Effector memory CD8-positive, alpha-beta T cell (primary cell): ENCODE data around the gene EYS.

ENCODE experiments used
- ATAC-seq: fragments of 150-1000 bp; cut with Tn5 transposase; replicated peaks from 2 replicates; pipeline ENCODE4 v1.10.0; 2021; ENCODE audit warnings: mild to moderate bottlenecking, moderate library complexity
- DNase-seq, 3 experiments: peaks; one replicate each; pipeline ENCODE4 v3.0.0; 2021
- H3K27ac Mint-ChIP-seq, 2 donors: one replicate each; pipeline ENCODE4 v1.8.0; 2022; ENCODE audit warnings: mild to moderate bottlenecking in 2 of 2, mixed read lengths in 2 of 2, moderate library complexity in 2 of 2
- H3K27me3 Mint-ChIP-seq, 2 donors: one replicate each; pipeline ENCODE4 v1.8.0; 2022; ENCODE audit warnings: mixed read lengths in 2 of 2
- H3K36me3 Mint-ChIP-seq: one replicate; pipeline ENCODE4 v1.8.0; 2022; ENCODE audit warnings: mild to moderate bottlenecking, moderate library complexity, mixed read lengths; ENCODE audit not compliant: insufficient read depth
- H3K4me1 Mint-ChIP-seq, 2 donors: one replicate each; pipeline ENCODE4 v1.8.0; 2022; ENCODE audit warnings: low read depth in 2 of 2, mixed read lengths in 2 of 2
- H3K4me3 Mint-ChIP-seq, 2 donors: one replicate each; pipeline ENCODE4 v1.8.0; 2022; ENCODE audit warnings: mild to moderate bottlenecking in 2 of 2, mixed read lengths in 2 of 2, moderate library complexity in 2 of 2
- H3K9me3 Mint-ChIP-seq, 2 donors: one replicate each; pipeline ENCODE4 v1.8.0; 2022; ENCODE audit warnings: mixed read lengths in 2 of 2

EYS gene

GRCh38 chr6:64288351-64288750 lies 1418.7 kb downstream of the EYS start:
- H3K27me3 Mint-ChIP-seq: no peaks in the 10 kb centered on the region
- peaks cover 2 to 34% of the 10 kb centered on the region in 2 donors for H3K9me3 Mint-ChIP-seq
- H3K4me3 Mint-ChIP-seq: no peak overlapping the region
- no peaks in the 10 kb centered on the region for H3K36me3 Mint-ChIP-seq
- no peaks in the 10 kb centered on the region for H3K4me1 Mint-ChIP-seq
- no peak for DNase-seq
- H3K27ac Mint-ChIP-seq: no peak overlapping the region
- ATAC-seq: no peak

GRCh38 chr6:64281167-64281566 lies 1425.9 kb downstream of the EYS start:
- H3K9me3 Mint-ChIP-seq: peaks cover 4 to 21% of the 10 kb centered on the region in 2 donors
- no peaks in the 10 kb centered on the region for H3K4me1 Mint-ChIP-seq
- H3K27me3 Mint-ChIP-seq: no peaks in the 10 kb centered on the region
- no peak for ATAC-seq
- H3K4me3 Mint-ChIP-seq: no peak overlapping the region
- no peak overlapping the region for H3K27ac Mint-ChIP-seq
- H3K36me3 Mint-ChIP-seq: no peaks in the 10 kb centered on the region
- no peak for DNase-seq

GRCh38 chr6:64280569-64280968 lies 1426.5 kb downstream of the EYS start:
- no peaks in the 10 kb centered on the region for H3K4me1 Mint-ChIP-seq
- no peak overlapping the region for H3K4me3 Mint-ChIP-seq
- ATAC-seq: no peak

GRCh38 chr6:64270083-64270482 lies 1436.9 kb downstream of the EYS start:
- Mint-ChIP-seq H3K9me3 (peaks cover 0 to 5% of the 10 kb centered on the region in 2 donors), H3K4me3 (no peak overlapping the region), H3K4me1 (no peaks in the 10 kb centered on the region), H3K36me3 (no peaks in the 10 kb centered on the region), H3K27ac (no peak overlapping the region), H3K27me3 (no peaks in the 10 kb centered on the region)
- ATAC-seq (no peak), DNase-seq (no peak)

More at GRCh38 chr6:64280569-64280968, 1426.5 kb downstream of the EYS start:
- Mint-ChIP-seq H3K27ac (no peak overlapping the region), H3K9me3 (peaks cover 4 to 20% of the 10 kb centered on the region in 2 donors), H3K36me3 (no peaks in the 10 kb centered on the region), H3K27me3 (no peaks in the 10 kb centered on the region)
- DNase-seq: no peak

- Mint-ChIP-seq H3K36me3 (no peaks in the 10 kb centered on the region), H3K9me3 (peaks cover 0 to 5% of the 10 kb centered on the region in 2 donors), H3K4me3 (no peak overlapping the region), H3K27me3 (no peaks in the 10 kb centered on the region), H3K4me1 (no peaks in the 10 kb centered on the region), H3K27ac (no peak overlapping the region)
- DNase-seq: no peak
- no peak for ATAC-seq
Observed at GRCh38 chr6:64266351-64266821, 1440.6 kb downstream of the EYS start.

- H3K9me3 Mint-ChIP-seq: peaks cover 0 to 7% of the 10 kb centered on the region in 2 donors
- H3K4me3 Mint-ChIP-seq: no peak overlapping the region
- DNase-seq: no peak
- ATAC-seq: no peak
- H3K4me1 Mint-ChIP-seq: no peaks in the 10 kb centered on the region
- no peaks in the 10 kb centered on the region for H3K36me3 Mint-ChIP-seq
- H3K27ac Mint-ChIP-seq: no peak overlapping the region
- H3K27me3 Mint-ChIP-seq: no peaks in the 10 kb centered on the region
Observed at GRCh38 chr6:64263778-64264177, 1443.2 kb downstream of the EYS start.

GRCh38 chr6:64259372-64259771 lies 1447.7 kb downstream of the EYS start:
- H3K9me3 Mint-ChIP-seq: peaks cover 1 to 9% of the 10 kb centered on the region in 2 donors
- no peak overlapping the region for H3K27ac Mint-ChIP-seq
- no peaks in the 10 kb centered on the region for H3K36me3 Mint-ChIP-seq
- H3K4me3 Mint-ChIP-seq: no peak overlapping the region
- DNase-seq (no peak), ATAC-seq (no peak)
- no peaks in the 10 kb centered on the region for H3K27me3 Mint-ChIP-seq
- no peaks in the 10 kb centered on the region for H3K4me1 Mint-ChIP-seq

GRCh38 chr6:64258752-64259151 lies 1448.3 kb downstream of the EYS start:
- Mint-ChIP-seq H3K27me3 (no peaks in the 10 kb centered on the region), H3K27ac (no peak overlapping the region), H3K9me3 (peaks cover 1 to 9% of the 10 kb centered on the region in 2 donors), H3K4me1 (no peaks in the 10 kb centered on the region), H3K4me3 (no peak overlapping the region), H3K36me3 (no peaks in the 10 kb centered on the region)
- DNase-seq: no peak
- ATAC-seq: no peak

GRCh38 chr6:64258302-64258701 lies 1448.7 kb downstream of the EYS start:
- Mint-ChIP-seq H3K36me3 (no peaks in the 10 kb centered on the region), H3K27me3 (no peaks in the 10 kb centered on the region), H3K4me1 (no peaks in the 10 kb centered on the region)

GRCh38 chr6:64257586-64257985 lies 1449.4 kb downstream of the EYS start:
- Mint-ChIP-seq H3K27me3 (no peaks in the 10 kb centered on the region), H3K4me1 (no peaks in the 10 kb centered on the region), H3K36me3 (no peaks in the 10 kb centered on the region), H3K4me3 (no peak overlapping the region), H3K27ac (no peak overlapping the region), H3K9me3 (peaks cover 1 to 9% of the 10 kb centered on the region in 2 donors)
- ATAC-seq: no peak
- DNase-seq: no peak

More at GRCh38 chr6:64258302-64258701, 1448.7 kb downstream of the EYS start:
- DNase-seq: no peak
- Mint-ChIP-seq H3K9me3 (peaks cover 1 to 9% of the 10 kb centered on the region in 2 donors), H3K27ac (no peak overlapping the region), H3K4me3 (no peak overlapping the region)
- no peak for ATAC-seq

GRCh38 chr6:64256483-64256882 lies 1450.5 kb downstream of the EYS start:
- H3K27me3 Mint-ChIP-seq: no peaks in the 10 kb centered on the region
- peaks cover 4 to 9% of the 10 kb centered on the region in 2 donors for H3K9me3 Mint-ChIP-seq
- ATAC-seq (no peak), DNase-seq (no peak)
- H3K27ac Mint-ChIP-seq: no peak overlapping the region
- H3K4me1 Mint-ChIP-seq: no peaks in the 10 kb centered on the region
- H3K36me3 Mint-ChIP-seq: no peaks in the 10 kb centered on the region
- H3K4me3 Mint-ChIP-seq: no peak overlapping the region

- H3K27ac Mint-ChIP-seq: no peak overlapping the region
- H3K27me3 Mint-ChIP-seq: no peaks in the 10 kb centered on the region
- no peak overlapping the region for H3K4me3 Mint-ChIP-seq
- no peak for ATAC-seq
- no peaks in the 10 kb centered on the region for H3K4me1 Mint-ChIP-seq
- peaks cover 6 to 9% of the 10 kb centered on the region in 2 donors for H3K9me3 Mint-ChIP-seq
- no peaks in the 10 kb centered on the region for H3K36me3 Mint-ChIP-seq
- DNase-seq: no peak
Observed at GRCh38 chr6:64255000-64255399, 1452.0 kb downstream of the EYS start.

GRCh38 chr6:64254558-64254957 lies 1452.5 kb downstream of the EYS start:
- DNase-seq (no peak), ATAC-seq (no peak)
- no peak overlapping the region for H3K4me3 Mint-ChIP-seq
- H3K27ac Mint-ChIP-seq: no peak overlapping the region
- H3K4me1 Mint-ChIP-seq: no peaks in the 10 kb centered on the region
- H3K36me3 Mint-ChIP-seq: no peaks in the 10 kb centered on the region
- H3K27me3 Mint-ChIP-seq: no peaks in the 10 kb centered on the region
- H3K9me3 Mint-ChIP-seq: peaks cover 6 to 11% of the 10 kb centered on the region in 2 donors

GRCh38 chr6:64252256-64252655 lies 1454.8 kb downstream of the EYS start:
- H3K4me1 Mint-ChIP-seq: no peaks in the 10 kb centered on the region
- no peaks in the 10 kb centered on the region for H3K36me3 Mint-ChIP-seq

GRCh38 chr6:64250126-64250525 lies 1456.9 kb downstream of the EYS start:
- H3K27ac Mint-ChIP-seq: no peak overlapping the region
- H3K4me1 Mint-ChIP-seq: no peaks in the 10 kb centered on the region
- no peaks in the 10 kb centered on the region for H3K36me3 Mint-ChIP-seq
- H3K27me3 Mint-ChIP-seq: no peaks in the 10 kb centered on the region
- H3K9me3 Mint-ChIP-seq: peaks cover 11 to 19% of the 10 kb centered on the region in 2 donors
- no peak for ATAC-seq
- no peak for DNase-seq
- no peak overlapping the region for H3K4me3 Mint-ChIP-seq

More at GRCh38 chr6:64252256-64252655, 1454.8 kb downstream of the EYS start:
- H3K4me3 Mint-ChIP-seq: no peak overlapping the region
- DNase-seq (no peak), ATAC-seq (no peak)
- H3K9me3 Mint-ChIP-seq: peaks cover 11 to 27% of the 10 kb centered on the region in 2 donors
- no peaks in the 10 kb centered on the region for H3K27me3 Mint-ChIP-seq
- H3K27ac Mint-ChIP-seq: no peak overlapping the region
